ENCODE data around the gene FBLN1. TPM values are rescaled to one million over a fixed set of nuclear protein-coding genes. Genes with fewer than 3 reads are reported as not detected.
A peak's percentile ranks its signal among the peaks of the same experiment; 100 is the strongest.

The FBLN1 gene
- total and polyA plus RNA-seq, 2 of the 13 experiments (the other 11 are each of a cell fraction or from before 2014, with no cell fraction given), result 37.3 to 103 TPM

DNA sequence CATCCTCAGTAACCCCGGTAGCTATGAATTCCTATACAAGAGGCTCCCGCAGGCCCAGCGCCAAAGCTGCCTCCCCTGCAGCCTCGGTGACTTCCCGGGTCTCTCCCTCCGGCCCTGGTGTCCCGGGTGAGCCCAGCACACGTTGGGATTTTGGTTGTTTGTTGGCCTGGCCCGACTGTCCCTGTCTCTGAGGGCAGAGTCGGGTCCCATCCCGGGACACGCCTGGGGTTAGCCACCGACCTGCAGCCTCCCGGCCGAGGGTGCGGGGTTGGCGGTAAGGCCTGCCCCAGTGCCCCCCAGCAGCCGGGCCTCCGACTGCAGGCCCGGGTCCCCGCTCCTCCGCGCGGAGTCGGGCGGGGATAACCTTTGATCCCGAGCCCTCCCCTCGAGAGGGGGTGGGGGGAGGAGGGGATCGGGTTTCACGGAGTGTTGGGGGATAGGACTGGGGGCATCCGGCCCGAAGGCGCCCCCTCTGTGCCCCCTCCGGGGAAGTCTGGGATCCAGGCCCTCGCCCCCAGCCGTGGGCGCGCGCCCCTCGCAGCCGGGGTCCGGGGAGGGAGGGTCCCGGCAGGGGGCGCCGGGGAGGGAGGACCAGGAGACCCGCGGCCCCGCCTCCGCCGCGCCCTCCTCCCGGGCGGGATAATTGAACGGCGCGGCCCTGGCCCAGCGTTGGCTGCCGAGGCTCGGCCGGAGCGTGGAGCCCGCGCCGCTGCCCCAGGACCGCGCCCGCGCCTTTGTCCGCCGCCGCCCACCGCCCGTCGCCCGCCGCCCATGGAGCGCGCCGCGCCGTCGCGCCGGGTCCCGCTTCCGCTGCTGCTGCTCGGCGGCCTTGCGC, at the start of gene FBLN1 (continued):
- TF ChIP-seq, protein P1, sequence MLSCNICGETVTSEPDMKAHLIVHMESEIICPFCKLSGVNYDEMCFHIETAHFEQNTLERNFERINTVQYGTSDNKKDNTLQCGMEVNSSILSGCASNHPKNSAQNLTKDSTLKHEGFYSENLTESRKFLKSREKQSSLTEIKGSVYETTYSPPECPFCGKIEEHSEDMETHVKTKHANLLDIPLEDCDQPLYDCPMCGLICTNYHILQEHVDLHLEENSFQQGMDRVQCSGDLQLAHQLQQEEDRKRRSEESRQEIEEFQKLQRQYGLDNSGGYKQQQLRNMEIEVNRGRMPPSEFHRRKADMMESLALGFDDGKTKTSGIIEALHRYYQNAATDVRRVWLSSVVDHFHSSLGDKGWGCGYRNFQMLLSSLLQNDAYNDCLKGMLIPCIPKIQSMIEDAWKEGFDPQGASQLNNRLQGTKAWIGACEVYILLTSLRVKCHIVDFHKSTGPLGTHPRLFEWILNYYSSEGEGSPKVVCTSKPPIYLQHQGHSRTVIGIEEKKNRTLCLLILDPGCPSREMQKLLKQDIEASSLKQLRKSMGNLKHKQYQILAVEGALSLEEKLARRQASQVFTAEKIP (CRISPR knock-in tag; IDR thresholded peaks at IDR 0.05; ENCODE audit: borderline replicate concordance), result no peak
- TF ChIP-seq, protein P2, sequence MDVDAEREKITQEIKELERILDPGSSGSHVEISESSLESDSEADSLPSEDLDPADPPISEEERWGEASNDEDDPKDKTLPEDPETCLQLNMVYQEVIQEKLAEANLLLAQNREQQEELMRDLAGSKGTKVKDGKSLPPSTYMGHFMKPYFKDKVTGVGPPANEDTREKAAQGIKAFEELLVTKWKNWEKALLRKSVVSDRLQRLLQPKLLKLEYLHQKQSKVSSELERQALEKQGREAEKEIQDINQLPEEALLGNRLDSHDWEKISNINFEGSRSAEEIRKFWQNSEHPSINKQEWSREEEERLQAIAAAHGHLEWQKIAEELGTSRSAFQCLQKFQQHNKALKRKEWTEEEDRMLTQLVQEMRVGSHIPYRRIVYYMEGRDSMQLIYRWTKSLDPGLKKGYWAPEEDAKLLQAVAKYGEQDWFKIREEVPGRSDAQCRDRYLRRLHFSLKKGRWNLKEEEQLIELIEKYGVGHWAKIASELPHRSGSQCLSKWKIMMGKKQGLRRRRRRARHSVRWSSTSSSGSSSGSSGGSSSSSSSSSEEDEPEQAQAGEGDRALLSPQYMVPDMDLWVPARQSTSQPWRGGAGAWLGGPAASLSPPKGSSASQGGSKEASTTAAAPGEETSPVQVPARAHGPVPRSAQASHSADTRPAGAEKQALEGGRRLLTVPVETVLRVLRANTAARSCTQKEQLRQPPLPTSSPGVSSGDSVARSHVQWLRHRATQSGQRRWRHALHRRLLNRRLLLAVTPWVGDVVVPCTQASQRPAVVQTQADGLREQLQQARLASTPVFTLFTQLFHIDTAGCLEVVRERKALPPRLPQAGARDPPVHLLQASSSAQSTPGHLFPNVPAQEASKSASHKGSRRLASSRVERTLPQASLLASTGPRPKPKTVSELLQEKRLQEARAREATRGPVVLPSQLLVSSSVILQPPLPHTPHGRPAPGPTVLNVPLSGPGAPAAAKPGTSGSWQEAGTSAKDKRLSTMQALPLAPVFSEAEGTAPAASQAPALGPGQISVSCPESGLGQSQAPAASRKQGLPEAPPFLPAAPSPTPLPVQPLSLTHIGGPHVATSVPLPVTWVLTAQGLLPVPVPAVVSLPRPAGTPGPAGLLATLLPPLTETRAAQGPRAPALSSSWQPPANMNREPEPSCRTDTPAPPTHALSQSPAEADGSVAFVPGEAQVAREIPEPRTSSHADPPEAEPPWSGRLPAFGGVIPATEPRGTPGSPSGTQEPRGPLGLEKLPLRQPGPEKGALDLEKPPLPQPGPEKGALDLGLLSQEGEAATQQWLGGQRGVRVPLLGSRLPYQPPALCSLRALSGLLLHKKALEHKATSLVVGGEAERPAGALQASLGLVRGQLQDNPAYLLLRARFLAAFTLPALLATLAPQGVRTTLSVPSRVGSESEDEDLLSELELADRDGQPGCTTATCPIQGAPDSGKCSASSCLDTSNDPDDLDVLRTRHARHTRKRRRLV (CRISPR knock-in tag; IDR thresholded peaks at IDR 0.05), result no peak
- TF ChIP-seq KDM3A (CRISPR knock-in tag; IDR thresholded peaks at IDR 0.05; ENCODE audit: low read depth), result peak; percentile 90; the same call in 1 of the 2 replicates
- TF ChIP-seq ZNF44 (CRISPR knock-in tag; IDR thresholded peaks at IDR 0.05), result peak; percentile 87; the same call in 1 of the 2 replicates
- TF ChIP-seq BRCA1 (CRISPR knock-in tag; IDR thresholded peaks at IDR 0.05), result peak; percentile 70; the same call in 1 of the 2 replicates
- TF ChIP-seq, protein P3, sequence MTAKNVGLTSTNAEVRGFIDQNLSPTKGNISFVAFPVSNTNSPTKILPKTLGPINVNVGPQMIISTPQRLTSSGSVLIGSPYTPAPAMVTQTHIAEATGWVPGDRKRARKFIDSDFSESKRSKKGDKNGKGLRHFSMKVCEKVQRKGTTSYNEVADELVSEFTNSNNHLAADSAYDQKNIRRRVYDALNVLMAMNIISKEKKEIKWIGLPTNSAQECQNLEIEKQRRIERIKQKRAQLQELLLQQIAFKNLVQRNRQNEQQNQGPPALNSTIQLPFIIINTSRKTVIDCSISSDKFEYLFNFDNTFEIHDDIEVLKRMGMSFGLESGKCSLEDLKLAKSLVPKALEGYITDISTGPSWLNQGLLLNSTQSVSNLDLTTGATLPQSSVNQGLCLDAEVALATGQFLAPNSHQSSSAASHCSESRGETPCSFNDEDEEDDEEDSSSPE (CRISPR knock-in tag; IDR thresholded peaks at IDR 0.05), result peak; percentile 87
- TF ChIP-seq, protein P4, sequence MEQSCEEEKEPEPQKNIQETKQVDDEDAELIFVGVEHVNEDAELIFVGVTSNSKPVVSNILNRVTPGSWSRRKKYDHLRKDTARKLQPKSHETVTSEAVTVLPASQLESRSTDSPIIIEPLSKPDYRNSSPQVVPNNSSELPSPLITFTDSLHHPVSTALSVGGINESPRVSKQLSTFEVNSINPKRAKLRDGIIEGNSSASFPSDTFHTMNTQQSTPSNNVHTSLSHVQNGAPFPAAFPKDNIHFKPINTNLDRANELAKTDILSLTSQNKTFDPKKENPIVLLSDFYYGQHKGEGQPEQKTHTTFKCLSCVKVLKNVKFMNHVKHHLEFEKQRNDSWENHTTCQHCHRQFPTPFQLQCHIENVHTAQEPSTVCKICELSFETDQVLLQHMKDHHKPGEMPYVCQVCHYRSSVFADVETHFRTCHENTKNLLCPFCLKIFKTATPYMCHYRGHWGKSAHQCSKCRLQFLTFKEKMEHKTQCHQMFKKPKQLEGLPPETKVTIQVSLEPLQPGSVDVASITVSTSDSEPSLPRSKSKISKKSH (CRISPR knock-in tag; IDR thresholded peaks at IDR 0.05; ENCODE audit: borderline replicate concordance), result 0 out of 2 replicates have a peak, but pooled peaks have one; percentile 38
- no peak for TF ChIP-seq ZNF432 (CRISPR knock-in tag; IDR thresholded peaks at IDR 0.05; ENCODE audit: borderline replicate concordance)
- TF ChIP-seq, protein P5, sequence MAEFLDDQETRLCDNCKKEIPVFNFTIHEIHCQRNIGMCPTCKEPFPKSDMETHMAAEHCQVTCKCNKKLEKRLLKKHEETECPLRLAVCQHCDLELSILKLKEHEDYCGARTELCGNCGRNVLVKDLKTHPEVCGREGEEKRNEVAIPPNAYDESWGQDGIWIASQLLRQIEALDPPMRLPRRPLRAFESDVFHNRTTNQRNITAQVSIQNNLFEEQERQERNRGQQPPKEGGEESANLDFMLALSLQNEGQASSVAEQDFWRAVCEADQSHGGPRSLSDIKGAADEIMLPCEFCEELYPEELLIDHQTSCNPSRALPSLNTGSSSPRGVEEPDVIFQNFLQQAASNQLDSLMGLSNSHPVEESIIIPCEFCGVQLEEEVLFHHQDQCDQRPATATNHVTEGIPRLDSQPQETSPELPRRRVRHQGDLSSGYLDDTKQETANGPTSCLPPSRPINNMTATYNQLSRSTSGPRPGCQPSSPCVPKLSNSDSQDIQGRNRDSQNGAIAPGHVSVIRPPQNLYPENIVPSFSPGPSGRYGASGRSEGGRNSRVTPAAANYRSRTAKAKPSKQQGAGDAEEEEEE (CRISPR knock-in tag; IDR thresholded peaks at IDR 0.05; ENCODE audit: borderline replicate concordance), result no peak
- peak; percentile 57; the same call in 1 of the 2 replicates for TF ChIP-seq ZBTB3 (CRISPR knock-in tag; IDR thresholded peaks at IDR 0.05; ENCODE audit: borderline replicate concordance, low read depth)
- no peak for TF ChIP-seq ZFP36L2 (CRISPR knock-in tag; IDR thresholded peaks at IDR 0.05)
- 0 out of 2 replicates have a peak, but pooled peaks have one; percentile 26 for TF ChIP-seq ZNF335 (CRISPR knock-in tag; IDR thresholded peaks at IDR 0.05)
- peak; percentile 66; the same call in 1 of the 2 replicates for TF ChIP-seq GTF3A (CRISPR knock-in tag; conservative IDR thresholded peaks at IDR 0.05)
- TF ChIP-seq, protein P6, sequence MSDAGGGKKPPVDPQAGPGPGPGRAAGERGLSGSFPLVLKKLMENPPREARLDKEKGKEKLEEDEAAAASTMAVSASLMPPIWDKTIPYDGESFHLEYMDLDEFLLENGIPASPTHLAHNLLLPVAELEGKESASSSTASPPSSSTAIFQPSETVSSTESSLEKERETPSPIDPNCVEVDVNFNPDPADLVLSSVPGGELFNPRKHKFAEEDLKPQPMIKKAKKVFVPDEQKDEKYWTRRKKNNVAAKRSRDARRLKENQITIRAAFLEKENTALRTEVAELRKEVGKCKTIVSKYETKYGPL (CRISPR knock-in tag; IDR thresholded peaks at IDR 0.05), result no peak
- no peak for TF ChIP-seq NFE2L2 (IDR thresholded peaks at IDR 0.05; ENCODE audit: low read length)

Data from HepG2 (cell line).